ENCODE data around the gene B4GALT2.

DNA sequence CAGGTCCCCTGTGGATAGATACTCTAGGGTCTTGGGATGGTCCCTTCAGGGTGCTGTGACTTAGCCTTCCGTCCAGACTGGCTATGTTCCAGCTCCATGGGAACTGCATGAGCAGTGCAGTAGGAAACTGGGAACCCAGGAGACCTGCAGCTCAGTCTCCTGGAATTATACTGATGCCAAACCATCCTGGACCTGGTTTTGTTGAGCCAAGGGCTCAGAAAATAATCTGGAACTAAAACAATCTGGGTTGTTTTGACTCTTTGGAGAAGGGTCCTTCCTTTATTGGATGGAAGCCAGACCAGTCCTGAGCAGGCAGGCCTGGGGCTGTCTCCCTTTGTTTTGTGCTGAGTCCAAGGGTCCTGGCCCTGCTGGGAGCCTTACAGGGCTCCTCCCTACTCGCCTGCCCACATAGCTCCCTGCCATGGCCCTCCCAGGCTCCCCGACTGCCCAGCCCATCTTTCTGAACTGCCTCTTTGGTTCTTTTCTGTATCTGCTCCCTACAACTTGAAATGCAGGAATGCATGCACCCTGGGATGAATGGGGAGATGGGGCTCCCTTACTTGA, 31.1 kb upstream of the B4GALT2 start:
- TF ChIP-seq, protein P1, sequence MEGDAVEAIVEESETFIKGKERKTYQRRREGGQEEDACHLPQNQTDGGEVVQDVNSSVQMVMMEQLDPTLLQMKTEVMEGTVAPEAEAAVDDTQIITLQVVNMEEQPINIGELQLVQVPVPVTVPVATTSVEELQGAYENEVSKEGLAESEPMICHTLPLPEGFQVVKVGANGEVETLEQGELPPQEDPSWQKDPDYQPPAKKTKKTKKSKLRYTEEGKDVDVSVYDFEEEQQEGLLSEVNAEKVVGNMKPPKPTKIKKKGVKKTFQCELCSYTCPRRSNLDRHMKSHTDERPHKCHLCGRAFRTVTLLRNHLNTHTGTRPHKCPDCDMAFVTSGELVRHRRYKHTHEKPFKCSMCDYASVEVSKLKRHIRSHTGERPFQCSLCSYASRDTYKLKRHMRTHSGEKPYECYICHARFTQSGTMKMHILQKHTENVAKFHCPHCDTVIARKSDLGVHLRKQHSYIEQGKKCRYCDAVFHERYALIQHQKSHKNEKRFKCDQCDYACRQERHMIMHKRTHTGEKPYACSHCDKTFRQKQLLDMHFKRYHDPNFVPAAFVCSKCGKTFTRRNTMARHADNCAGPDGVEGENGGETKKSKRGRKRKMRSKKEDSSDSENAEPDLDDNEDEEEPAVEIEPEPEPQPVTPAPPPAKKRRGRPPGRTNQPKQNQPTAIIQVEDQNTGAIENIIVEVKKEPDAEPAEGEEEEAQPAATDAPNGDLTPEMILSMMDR (IDR thresholded peaks at IDR 0.05; ENCODE audit: borderline replicate concordance, extremely low read depth, low read length, poor library complexity, severe bottlenecking), result no peak
- no peak for TF ChIP-seq EZH2 (IDR thresholded peaks at IDR 0.05; ENCODE audit: borderline replicate concordance, low read depth, low read length, severe bottlenecking)

Data from DND-41 (cell line).